ENCODE measurements around the gene JUND. TPM values are rescaled to one million over a fixed set of nuclear protein-coding genes. Genes with fewer than 3 reads are reported as not detected.
"Not testable (repeated sequence)": the region's sequence is repeated elsewhere in the genome, so short reads cannot be mapped to it uniquely, and the experiment has no call there.

Gene JUND
- total RNA-seq, 2 experiments from 2014 or later = 1,827 to 1,976 TPM

DNA sequence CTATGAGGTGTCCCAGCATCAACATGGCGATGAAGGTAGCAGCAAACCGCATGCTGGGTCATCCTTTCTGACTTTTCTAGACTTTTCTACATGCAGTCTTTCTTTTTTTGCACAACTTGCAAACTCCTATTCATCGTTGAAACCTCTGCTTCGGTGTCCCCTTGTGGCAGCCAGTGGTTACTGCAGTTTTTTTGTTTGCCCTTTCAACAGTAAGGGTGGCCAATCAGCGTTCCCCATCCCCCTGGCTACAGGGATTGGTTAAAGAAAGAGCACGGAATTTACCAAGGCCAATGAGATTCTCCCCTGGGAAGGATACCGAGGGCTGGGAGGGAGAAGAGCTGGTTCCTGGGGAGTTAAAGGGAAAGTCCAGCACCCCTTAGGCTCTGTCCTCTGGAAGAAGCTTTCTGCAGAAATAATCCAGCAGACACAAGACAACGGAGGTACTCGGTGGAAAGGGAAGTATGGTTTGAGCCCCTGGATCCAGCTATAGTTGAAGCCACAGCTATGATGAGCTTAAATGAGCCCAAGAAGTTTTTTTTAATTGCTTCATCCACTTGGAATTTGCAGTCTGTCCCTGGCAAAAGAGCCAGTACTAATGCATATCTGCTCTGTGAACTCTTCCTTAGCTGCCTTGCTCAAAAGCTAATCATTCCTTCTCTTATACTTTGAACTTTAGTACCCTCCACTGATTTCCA is 47.1 kb upstream of the JUND start:
- ChIA-PET POLR2A (interaction anchor here (0.9 to 7.7 kb wide), 10 partner anchors 10 to 136 kb away, joined by 3 to 284 read pairs (median 6); partner anchors contain the start of genes IQCN, JUND, MPV17L2 and RAB3A), CTCF (interaction anchor here (0.6 to 19.5 kb wide), 19 partner anchors 11 to 773 kb away, joined by 3 to 340 read pairs (median 3); partner anchors contain the start of gene JUND)
- Histone ChIP-seq H3K4me3 (ENCODE audit: low read length) (peak overlapping the region; percentile 31), H3K4me1 (ENCODE audit: insufficient read depth, low read length) (peaks cover 24% of the 10 kb centered on the region), H3K27me3 (ENCODE audit: control insufficient read depth in 1 of 2, insufficient read depth in 2 of 2, low read length in 2 of 2) (no peaks in the 10 kb centered on the region), H3K36me3 (ENCODE audit: insufficient read depth, low read length) (no peaks in the 10 kb centered on the region), H3K27ac (ENCODE audit: low read depth in 1 of 2, low read length in 2 of 2) (no peak overlapping the region), H3K9me3 (ENCODE audit: control insufficient read depth in 1 of 2, insufficient read depth in 1 of 2, low read length in 2 of 2) (no peaks in the 10 kb centered on the region)
- ATAC-seq (ENCODE audit: poor library complexity) = peak; percentile 99
- H3K27ac Mint-ChIP-seq = peak overlapping the region; percentile 6
- TF ChIP-seq, protein P1, sequence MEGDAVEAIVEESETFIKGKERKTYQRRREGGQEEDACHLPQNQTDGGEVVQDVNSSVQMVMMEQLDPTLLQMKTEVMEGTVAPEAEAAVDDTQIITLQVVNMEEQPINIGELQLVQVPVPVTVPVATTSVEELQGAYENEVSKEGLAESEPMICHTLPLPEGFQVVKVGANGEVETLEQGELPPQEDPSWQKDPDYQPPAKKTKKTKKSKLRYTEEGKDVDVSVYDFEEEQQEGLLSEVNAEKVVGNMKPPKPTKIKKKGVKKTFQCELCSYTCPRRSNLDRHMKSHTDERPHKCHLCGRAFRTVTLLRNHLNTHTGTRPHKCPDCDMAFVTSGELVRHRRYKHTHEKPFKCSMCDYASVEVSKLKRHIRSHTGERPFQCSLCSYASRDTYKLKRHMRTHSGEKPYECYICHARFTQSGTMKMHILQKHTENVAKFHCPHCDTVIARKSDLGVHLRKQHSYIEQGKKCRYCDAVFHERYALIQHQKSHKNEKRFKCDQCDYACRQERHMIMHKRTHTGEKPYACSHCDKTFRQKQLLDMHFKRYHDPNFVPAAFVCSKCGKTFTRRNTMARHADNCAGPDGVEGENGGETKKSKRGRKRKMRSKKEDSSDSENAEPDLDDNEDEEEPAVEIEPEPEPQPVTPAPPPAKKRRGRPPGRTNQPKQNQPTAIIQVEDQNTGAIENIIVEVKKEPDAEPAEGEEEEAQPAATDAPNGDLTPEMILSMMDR (IDR thresholded peaks at IDR 0.05) = peak; percentile 92
- DNase-seq = peak; percentile 76 to 94 (median 82)
- H3K36me3 Mint-ChIP-seq (ENCODE audit: low read depth) = no peaks in the 10 kb centered on the region
- peak overlapping the region; percentile 47 for H3K4me3 Mint-ChIP-seq
- intact Hi-C loops (cut with DNase I, micrococcal nuclease) = loop anchor here (1.0 to 10.0 kb wide), 7 partner anchors 36 to 214 kb away; partner anchors contain the start of genes MPV17L2 (in 1 of the 2) and SSBP4 (in 1 of the 2)
- no peaks in the 10 kb centered on the region for H3K27me3 Mint-ChIP-seq
- H3K9me3 Mint-ChIP-seq = no peaks in the 10 kb centered on the region
- peaks cover 17% of the 10 kb centered on the region for H3K4me1 Mint-ChIP-seq (ENCODE audit: low read depth)

DNA sequence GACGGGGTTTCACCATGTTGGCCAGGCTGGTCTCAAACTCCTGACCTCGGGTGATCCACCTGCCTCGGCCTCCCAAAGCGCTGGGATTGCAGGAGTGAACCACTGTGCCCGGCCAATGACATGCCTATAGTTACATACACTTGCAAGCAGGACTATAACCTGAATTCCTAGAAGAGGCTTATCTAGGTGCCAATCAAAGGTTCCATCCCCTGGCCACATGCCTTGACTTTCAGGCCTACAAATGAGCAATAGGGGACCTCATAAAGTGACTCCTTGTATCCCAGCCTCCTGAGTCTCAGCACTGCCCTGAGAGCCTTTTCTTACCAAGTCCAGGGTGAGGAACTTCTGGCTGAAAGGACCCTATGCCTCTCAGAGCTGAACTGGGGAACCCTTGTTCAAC is 45.4 kb upstream of the JUND start:
- Histone ChIP-seq H3K4me3 (ENCODE audit: low read length) (no peak overlapping the region), H3K9me3 (ENCODE audit: control insufficient read depth in 1 of 2, insufficient read depth in 1 of 2, low read length in 2 of 2) (no peaks in the 10 kb centered on the region), H3K36me3 (ENCODE audit: insufficient read depth, low read length) (no peaks in the 10 kb centered on the region), H3K27me3 (ENCODE audit: control insufficient read depth in 1 of 2, insufficient read depth in 2 of 2, low read length in 2 of 2) (no peaks in the 10 kb centered on the region), H3K4me1 (ENCODE audit: insufficient read depth, low read length) (peaks cover 37% of the 10 kb centered on the region), H3K27ac (ENCODE audit: low read depth in 1 of 2, low read length in 2 of 2) (no peak overlapping the region)
- ChIA-PET POLR2A (interaction anchor here (7.7 kb wide), 1 partner anchor 47 kb away, joined by 284 read pairs; the partner anchor contains the start of gene JUND), CTCF (interaction anchor here (19.5 kb wide), 1 partner anchor 48 kb away, joined by 340 read pairs; the partner anchor contains the start of gene JUND)
- intact Hi-C loops (cut with DNase I, micrococcal nuclease) = loop anchor here (5.0 to 10.0 kb wide), 5 partner anchors 34 to 212 kb away; partner anchors contain the start of genes MPV17L2 (in 1 of the 2) and SSBP4 (in 1 of the 2)
- no peaks in the 10 kb centered on the region for H3K9me3 Mint-ChIP-seq
- TF ChIP-seq, protein P1 (IDR thresholded peaks at IDR 0.05) = no peak
- no peak for DNase-seq
- no peak overlapping the region for H3K4me3 Mint-ChIP-seq
- no peaks in the 10 kb centered on the region for H3K36me3 Mint-ChIP-seq (ENCODE audit: low read depth)
- no peak for ATAC-seq (ENCODE audit: poor library complexity)
- no peaks in the 10 kb centered on the region for H3K27me3 Mint-ChIP-seq
- no peak overlapping the region for H3K27ac Mint-ChIP-seq
- peaks cover 30% of the 10 kb centered on the region for H3K4me1 Mint-ChIP-seq (ENCODE audit: low read depth)

DNA sequence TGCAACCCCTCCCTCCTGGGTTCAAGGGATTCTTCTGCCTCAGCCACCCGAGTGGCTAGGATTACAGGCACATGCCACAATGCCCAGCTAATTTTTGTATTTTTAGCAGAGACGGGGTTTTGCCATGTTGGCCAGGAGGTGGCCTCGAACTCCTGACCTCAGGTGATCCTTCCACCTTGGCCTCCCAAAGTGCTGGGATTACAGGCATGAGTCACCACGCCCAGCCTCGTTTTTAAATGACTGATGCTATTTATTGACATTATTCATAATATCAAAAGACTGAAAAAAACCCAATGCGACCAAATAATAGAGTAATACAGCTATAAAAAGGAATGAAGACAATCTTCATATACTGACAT is 42.9 kb upstream of the JUND start:
- POLR2A ChIA-PET = interaction anchor here (7.7 kb wide), 1 partner anchor 45 kb away, joined by 284 read pairs; the partner anchor contains the start of gene JUND
- intact Hi-C loops (cut with DNase I, micrococcal nuclease) = loop anchor here in 1 of 2 experiments (10.0 kb wide), 1 partner anchor 210 kb away; no protein-coding TSS in a partner anchor
- not testable (repeated sequence) for H3K9me3 Mint-ChIP-seq; H3K27me3 ChIP-seq (ENCODE audit: control insufficient read depth in 1 of 2, insufficient read depth in 2 of 2, low read length in 2 of 2); H3K27me3 Mint-ChIP-seq; H3K27ac ChIP-seq (ENCODE audit: low read depth in 1 of 2, low read length in 2 of 2); H3K36me3 ChIP-seq (ENCODE audit: insufficient read depth, low read length); H3K4me3 ChIP-seq (ENCODE audit: low read length); ATAC-seq (ENCODE audit: poor library complexity); DNase-seq; H3K36me3 Mint-ChIP-seq (ENCODE audit: low read depth); H3K4me3 Mint-ChIP-seq; H3K9me3 ChIP-seq (ENCODE audit: control insufficient read depth in 1 of 2, insufficient read depth in 1 of 2, low read length in 2 of 2)
- peak overlapping the region; percentile 90 for H3K27ac Mint-ChIP-seq
- CTCF ChIA-PET = interaction anchor here (19.5 kb wide), 1 partner anchor 45 kb away, joined by 340 read pairs; the partner anchor contains the start of gene JUND
- H3K4me1 ChIP-seq (ENCODE audit: insufficient read depth, low read length) = peaks cover 61% of the 10 kb centered on the region
- peaks cover 52% of the 10 kb centered on the region for H3K4me1 Mint-ChIP-seq (ENCODE audit: low read depth)
